GM23338 (cell line): ENCODE data around the gene CANT1. TPM values are rescaled to one million over a fixed set of nuclear protein-coding genes. Genes with fewer than 3 reads are reported as not detected.

ENCODE experiments used
- ATAC-seq: fragments of 200-7000 bp; cut with Tn5 transposase; 3 replicates; pipeline ENCODE4 v1.9.1; 2020
- DNase-seq: peaks from one replicate; pipeline ENCODE4 v3.0.0-alpha.2; 2015; ENCODE audit warnings: low spot score
- H2AFZ ChIP-seq: fragments of 200-600 bp; sonication (generic); 2 replicates; pipeline ENCODE4 v1.8.0; 2016; ENCODE audit warnings: antibody characterized with exemption, mild to moderate bottlenecking, moderate library complexity
- H3F3A ChIP-seq: fragments of 200-600 bp; sonication (generic); replicated peaks from 2 replicates; pipeline ENCODE4 v1.8.0; 2017; ENCODE audit warnings: antibody characterized with exemption, mixed run types, low read depth
- H3K27ac ChIP-seq: fragments of 200-600 bp; sonication (generic); 2 replicates; pipeline ENCODE4 v1.6.1; 2016; ENCODE audit warnings: low read depth
- H3K27me3 ChIP-seq: fragments of 200-600 bp; sonication (generic); 2 replicates; pipeline ENCODE4 v1.8.0; 2016; ENCODE audit warnings: mild to moderate bottlenecking, mixed run types, moderate library complexity; ENCODE audit not compliant: insufficient read depth
- H3K36me3 ChIP-seq: fragments of 200-600 bp; sonication (generic); 2 replicates; pipeline ENCODE4 v1.8.0; 2016; ENCODE audit warnings: mild to moderate bottlenecking; ENCODE audit not compliant: insufficient read depth
- H3K4me1 ChIP-seq: fragments of 200-600 bp; sonication (generic); 2 replicates; pipeline ENCODE4 v1.8.0; 2016; ENCODE audit warnings: mild to moderate bottlenecking, moderate library complexity; ENCODE audit not compliant: insufficient read depth
- H3K4me2 ChIP-seq: fragments of 200-600 bp; sonication (generic); 2 replicates; pipeline ENCODE4 v1.7.1; 2017; ENCODE audit warnings: mixed run types
- H3K4me3 ChIP-seq: fragments of 200-600 bp; sonication (generic); 2 replicates; pipeline ENCODE4 v1.6.1; 2016; ENCODE audit warnings: mixed run types
- H3K79me2 ChIP-seq: fragments of 200-600 bp; sonication (generic); replicated peaks from 2 replicates; pipeline ENCODE4 v1.8.0; 2017; ENCODE audit warnings: mild to moderate bottlenecking; ENCODE audit not compliant: insufficient read depth
- H3K9me2 ChIP-seq: fragments of 200-600 bp; sonication (generic); 2 replicates; pipeline ENCODE4 v1.8.0; 2017; ENCODE audit not compliant: insufficient read depth
- H4K20me1 ChIP-seq: fragments of 200-600 bp; sonication (generic); replicated peaks from 2 replicates; pipeline ENCODE4 v1.8.0; 2017; ENCODE audit warnings: mild to moderate bottlenecking; ENCODE audit not compliant: insufficient read depth
- H3K27ac Mint-ChIP-seq: 2 replicates; pipeline ENCODE4 v1.8.0; 2020; ENCODE audit warnings: inconsistent platforms, mild to moderate bottlenecking, moderate library complexity, mixed read lengths
- H3K27me3 Mint-ChIP-seq: 3 replicates; pipeline ENCODE4 v1.8.0; 2022; ENCODE audit warnings: low read depth, mild to moderate bottlenecking, moderate library complexity, mixed read lengths, inconsistent platforms; ENCODE audit not compliant: insufficient read depth, poor library complexity
- H3K36me3 Mint-ChIP-seq: 3 replicates; pipeline ENCODE4 v1.8.0; 2021; ENCODE audit warnings: low read depth, mild to moderate bottlenecking, inconsistent platforms, moderate library complexity, mixed read lengths
- H3K4me1 Mint-ChIP-seq: 3 replicates; pipeline ENCODE4 v1.8.0; 2020; ENCODE audit warnings: mild to moderate bottlenecking, inconsistent platforms, mixed read lengths
- H3K4me3 Mint-ChIP-seq: 3 replicates; pipeline ENCODE4 v1.8.0; 2021; ENCODE audit warnings: moderate library complexity, mild to moderate bottlenecking, inconsistent platforms, mixed read lengths
- H3K9me3 Mint-ChIP-seq: 3 replicates; pipeline ENCODE4 v1.8.0; 2020; ENCODE audit warnings: moderate library complexity, mild to moderate bottlenecking, inconsistent platforms, mixed read lengths
- CREB1 ChIP-seq: fragments of 250-450 bp; sonication (Bioruptor Pico); IDR thresholded peaks from 2 replicates; pipeline ENCODE4 v1.5.0; 2020; ENCODE audit warnings: low read depth, mild to moderate bottlenecking, moderate library complexity
- EZH2phosphoT487 ChIP-seq: fragments of 200-600 bp; sonication (generic); IDR thresholded peaks from one replicate; pipeline ENCODE4 v1.8.1; 2018; ENCODE audit warnings: antibody characterized with exemption; ENCODE audit not compliant: unreplicated experiment
- JUNB ChIP-seq: IDR thresholded peaks from one replicate; pipeline ENCODE4 v1.6.1; 2016; ENCODE audit warnings: antibody characterized with exemption; ENCODE audit not compliant: unreplicated experiment
- NANOG ChIP-seq: IDR thresholded peaks from 2 replicates; pipeline ENCODE4 v1.6.1; 2016; ENCODE audit warnings: antibody characterized with exemption, borderline replicate concordance
- POLR2AphosphoS5 ChIP-seq: IDR thresholded peaks from 2 replicates; pipeline ENCODE4 v1.6.1; 2016; ENCODE audit warnings: antibody characterized with exemption, low read depth
- ZNF114 ChIP-seq: fragments of 250-450 bp; sonication (Bioruptor Pico); IDR thresholded peaks from 2 replicates; pipeline ENCODE4 v1.5.0; 2020; ENCODE audit warnings: mild to moderate bottlenecking, moderate library complexity
- ZNF331 ChIP-seq: fragments of 250-450 bp; sonication (Bioruptor Pico); IDR thresholded peaks from 2 replicates; pipeline ENCODE4 v1.5.0; 2020; ENCODE audit warnings: low read depth, mild to moderate bottlenecking, moderate library complexity
- polyA plus RNA-seq: library from polyadenylated mRNA; unstranded; fragments of >200 nt; fragmentation: Nextera tagmentation; extraction: Ambion mirVana; gene quantifications from 2 replicates; pipeline ENCODE4 v1.2.1, GENCODE V29; 2016
- total RNA-seq: library from RNA; depleted of rRNA; stranded (reverse); fragments of >200 nt; shearing (Covaris generic); gene quantifications from 2 replicates; pipeline ENCODE4 v1.2.3, GENCODE V29; 2014
- TF ChIP-seq, protein P1 (sequence below): IDR thresholded peaks from one replicate; pipeline ENCODE4 v1.6.1; 2018; ENCODE audit warnings: antibody characterized with exemption; ENCODE audit not compliant: unreplicated experiment
- TF ChIP-seq, protein P2 (sequence below): fragments of 250-450 bp; sonication (Bioruptor Pico); IDR thresholded peaks from 2 replicates; pipeline ENCODE4 v1.5.0; 2020; ENCODE audit warnings: mild to moderate bottlenecking, moderate library complexity
- TF ChIP-seq, protein P3 (sequence below): IDR thresholded peaks from 2 replicates; pipeline ENCODE4 v1.6.1; 2016; ENCODE audit warnings: antibody characterized with exemption

CANT1 gene
- total and polyA plus RNA-seq, 2 experiments from 2014 or later: 5.9 to 38.8 TPM

DNA sequence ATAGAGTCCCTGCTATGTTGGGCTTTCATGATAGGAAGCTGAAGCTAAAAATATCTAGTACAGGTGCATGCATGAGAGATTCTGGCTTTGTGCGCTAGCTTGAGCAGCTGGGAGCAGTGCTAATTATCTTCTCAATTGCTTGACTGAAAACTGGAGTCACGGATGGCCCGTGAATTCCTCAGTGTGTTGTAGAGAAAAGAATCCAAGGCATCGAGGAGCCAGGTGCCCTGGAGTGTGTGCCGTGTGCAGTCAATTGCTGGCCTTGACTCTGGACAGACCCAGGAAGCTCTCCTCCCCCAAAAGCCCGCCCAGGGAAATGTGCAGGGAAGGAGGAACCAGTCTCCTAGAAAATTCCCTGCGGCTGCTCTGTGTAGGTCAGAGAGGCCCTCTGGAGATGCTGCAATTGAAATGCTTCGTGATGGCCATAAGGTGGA, 44.1 kb downstream of the CANT1 start:
- TF ChIP-seq, protein P1, sequence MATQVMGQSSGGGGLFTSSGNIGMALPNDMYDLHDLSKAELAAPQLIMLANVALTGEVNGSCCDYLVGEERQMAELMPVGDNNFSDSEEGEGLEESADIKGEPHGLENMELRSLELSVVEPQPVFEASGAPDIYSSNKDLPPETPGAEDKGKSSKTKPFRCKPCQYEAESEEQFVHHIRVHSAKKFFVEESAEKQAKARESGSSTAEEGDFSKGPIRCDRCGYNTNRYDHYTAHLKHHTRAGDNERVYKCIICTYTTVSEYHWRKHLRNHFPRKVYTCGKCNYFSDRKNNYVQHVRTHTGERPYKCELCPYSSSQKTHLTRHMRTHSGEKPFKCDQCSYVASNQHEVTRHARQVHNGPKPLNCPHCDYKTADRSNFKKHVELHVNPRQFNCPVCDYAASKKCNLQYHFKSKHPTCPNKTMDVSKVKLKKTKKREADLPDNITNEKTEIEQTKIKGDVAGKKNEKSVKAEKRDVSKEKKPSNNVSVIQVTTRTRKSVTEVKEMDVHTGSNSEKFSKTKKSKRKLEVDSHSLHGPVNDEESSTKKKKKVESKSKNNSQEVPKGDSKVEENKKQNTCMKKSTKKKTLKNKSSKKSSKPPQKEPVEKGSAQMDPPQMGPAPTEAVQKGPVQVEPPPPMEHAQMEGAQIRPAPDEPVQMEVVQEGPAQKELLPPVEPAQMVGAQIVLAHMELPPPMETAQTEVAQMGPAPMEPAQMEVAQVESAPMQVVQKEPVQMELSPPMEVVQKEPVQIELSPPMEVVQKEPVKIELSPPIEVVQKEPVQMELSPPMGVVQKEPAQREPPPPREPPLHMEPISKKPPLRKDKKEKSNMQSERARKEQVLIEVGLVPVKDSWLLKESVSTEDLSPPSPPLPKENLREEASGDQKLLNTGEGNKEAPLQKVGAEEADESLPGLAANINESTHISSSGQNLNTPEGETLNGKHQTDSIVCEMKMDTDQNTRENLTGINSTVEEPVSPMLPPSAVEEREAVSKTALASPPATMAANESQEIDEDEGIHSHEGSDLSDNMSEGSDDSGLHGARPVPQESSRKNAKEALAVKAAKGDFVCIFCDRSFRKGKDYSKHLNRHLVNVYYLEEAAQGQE: no peak
- TF ChIP-seq ZNF114 (CRISPR knock-in tag) (no peak), NANOG (no peak), EZH2phosphoT487 (no peak), POLR2AphosphoS5 (no peak), CREB1 (no peak), JUNB (no peak), ZNF331 (CRISPR knock-in tag) (no peak)
- TF ChIP-seq, protein P2, sequence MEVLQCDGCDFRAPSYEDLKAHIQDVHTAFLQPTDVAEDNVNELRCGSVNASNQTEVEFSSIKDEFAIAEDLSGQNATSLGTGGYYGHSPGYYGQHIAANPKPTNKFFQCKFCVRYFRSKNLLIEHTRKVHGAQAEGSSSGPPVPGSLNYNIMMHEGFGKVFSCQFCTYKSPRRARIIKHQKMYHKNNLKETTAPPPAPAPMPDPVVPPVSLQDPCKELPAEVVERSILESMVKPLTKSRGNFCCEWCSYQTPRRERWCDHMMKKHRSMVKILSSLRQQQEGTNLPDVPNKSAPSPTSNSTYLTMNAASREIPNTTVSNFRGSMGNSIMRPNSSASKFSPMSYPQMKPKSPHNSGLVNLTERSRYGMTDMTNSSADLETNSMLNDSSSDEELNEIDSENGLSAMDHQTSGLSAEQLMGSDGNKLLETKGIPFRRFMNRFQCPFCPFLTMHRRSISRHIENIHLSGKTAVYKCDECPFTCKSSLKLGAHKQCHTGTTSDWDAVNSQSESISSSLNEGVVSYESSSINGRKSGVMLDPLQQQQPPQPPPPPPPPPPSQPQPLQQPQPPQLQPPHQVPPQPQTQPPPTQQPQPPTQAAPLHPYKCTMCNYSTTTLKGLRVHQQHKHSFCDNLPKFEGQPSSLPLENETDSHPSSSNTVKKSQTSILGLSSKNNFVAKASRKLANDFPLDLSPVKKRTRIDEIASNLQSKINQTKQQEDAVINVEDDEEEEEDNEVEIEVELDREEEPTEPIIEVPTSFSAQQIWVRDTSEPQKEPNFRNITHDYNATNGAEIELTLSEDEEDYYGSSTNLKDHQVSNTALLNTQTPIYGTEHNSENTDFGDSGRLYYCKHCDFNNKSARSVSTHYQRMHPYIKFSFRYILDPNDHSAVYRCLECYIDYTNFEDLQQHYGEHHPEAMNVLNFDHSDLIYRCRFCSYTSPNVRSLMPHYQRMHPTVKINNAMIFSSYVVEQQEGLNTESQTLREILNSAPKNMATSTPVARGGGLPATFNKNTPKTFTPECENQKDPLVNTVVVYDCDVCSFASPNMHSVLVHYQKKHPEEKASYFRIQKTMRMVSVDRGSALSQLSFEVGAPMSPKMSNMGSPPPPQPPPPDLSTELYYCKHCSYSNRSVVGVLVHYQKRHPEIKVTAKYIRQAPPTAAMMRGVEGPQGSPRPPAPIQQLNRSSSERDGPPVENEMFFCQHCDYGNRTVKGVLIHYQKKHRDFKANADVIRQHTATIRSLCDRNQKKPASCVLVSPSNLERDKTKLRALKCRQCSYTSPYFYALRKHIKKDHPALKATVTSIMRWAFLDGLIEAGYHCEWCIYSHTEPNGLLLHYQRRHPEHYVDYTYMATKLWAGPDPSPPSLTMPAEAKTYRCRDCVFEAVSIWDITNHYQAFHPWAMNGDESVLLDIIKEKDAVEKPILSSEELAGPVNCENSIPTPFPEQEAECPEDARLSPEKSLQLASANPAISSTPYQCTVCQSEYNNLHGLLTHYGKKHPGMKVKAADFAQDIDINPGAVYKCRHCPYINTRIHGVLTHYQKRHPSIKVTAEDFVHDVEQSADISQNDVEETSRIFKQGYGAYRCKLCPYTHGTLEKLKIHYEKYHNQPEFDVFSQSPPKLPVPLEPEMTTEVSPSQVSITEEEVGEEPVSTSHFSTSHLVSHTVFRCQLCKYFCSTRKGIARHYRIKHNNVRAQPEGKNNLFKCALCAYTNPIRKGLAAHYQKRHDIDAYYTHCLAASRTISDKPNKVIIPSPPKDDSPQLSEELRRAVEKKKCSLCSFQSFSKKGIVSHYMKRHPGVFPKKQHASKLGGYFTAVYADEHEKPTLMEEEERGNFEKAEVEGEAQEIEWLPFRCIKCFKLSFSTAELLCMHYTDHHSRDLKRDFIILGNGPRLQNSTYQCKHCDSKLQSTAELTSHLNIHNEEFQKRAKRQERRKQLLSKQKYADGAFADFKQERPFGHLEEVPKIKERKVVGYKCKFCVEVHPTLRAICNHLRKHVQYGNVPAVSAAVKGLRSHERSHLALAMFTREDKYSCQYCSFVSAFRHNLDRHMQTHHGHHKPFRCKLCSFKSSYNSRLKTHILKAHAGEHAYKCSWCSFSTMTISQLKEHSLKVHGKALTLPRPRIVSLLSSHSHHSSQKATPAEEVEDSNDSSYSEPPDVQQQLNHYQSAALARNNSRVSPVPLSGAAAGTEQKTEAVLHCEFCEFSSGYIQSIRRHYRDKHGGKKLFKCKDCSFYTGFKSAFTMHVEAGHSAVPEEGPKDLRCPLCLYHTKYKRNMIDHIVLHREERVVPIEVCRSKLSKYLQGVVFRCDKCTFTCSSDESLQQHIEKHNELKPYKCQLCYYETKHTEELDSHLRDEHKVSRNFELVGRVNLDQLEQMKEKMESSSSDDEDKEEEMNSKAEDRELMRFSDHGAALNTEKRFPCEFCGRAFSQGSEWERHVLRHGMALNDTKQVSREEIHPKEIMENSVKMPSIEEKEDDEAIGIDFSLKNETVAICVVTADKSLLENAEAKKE (CRISPR knock-in tag): no peak
- TF ChIP-seq, protein P3, sequence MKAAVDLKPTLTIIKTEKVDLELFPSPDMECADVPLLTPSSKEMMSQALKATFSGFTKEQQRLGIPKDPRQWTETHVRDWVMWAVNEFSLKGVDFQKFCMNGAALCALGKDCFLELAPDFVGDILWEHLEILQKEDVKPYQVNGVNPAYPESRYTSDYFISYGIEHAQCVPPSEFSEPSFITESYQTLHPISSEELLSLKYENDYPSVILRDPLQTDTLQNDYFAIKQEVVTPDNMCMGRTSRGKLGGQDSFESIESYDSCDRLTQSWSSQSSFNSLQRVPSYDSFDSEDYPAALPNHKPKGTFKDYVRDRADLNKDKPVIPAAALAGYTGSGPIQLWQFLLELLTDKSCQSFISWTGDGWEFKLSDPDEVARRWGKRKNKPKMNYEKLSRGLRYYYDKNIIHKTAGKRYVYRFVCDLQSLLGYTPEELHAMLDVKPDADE: no peak
- Histone ChIP-seq H3K79me2 (no peaks in the 10 kb centered on the region), H4K20me1 (no peaks in the 10 kb centered on the region), H3K36me3 (no peaks in the 10 kb centered on the region), H3K9me2 (no peaks in the 10 kb centered on the region), H3K4me2 (no peak overlapping the region), H2AFZ (no peak overlapping the region), H3K27ac (no peak overlapping the region), H3K4me3 (no peak overlapping the region), H3F3A (no peaks in the 10 kb centered on the region), H3K4me1 (no peaks in the 10 kb centered on the region), H3K27me3 (no peaks in the 10 kb centered on the region)
- Mint-ChIP-seq H3K36me3 (no peaks in the 10 kb centered on the region), H3K27me3 (peaks cover 16% of the 10 kb centered on the region), H3K4me1 (no peaks in the 10 kb centered on the region; the same call in 2 of the 3 replicates), H3K9me3 (no peaks in the 10 kb centered on the region), H3K27ac (no peak overlapping the region), H3K4me3 (no peak overlapping the region)
- ATAC-seq (no peak), DNase-seq (no peak)
